GM19467 (cell line): ENCODE results near the gene PLXNA1.

Experiments used
- ATAC-seq: cut with Tn5 transposase; IDR thresholded peaks from one replicate; pipeline ENCODE4 v1.9.1; 2021; ENCODE audit warnings: mild to moderate bottlenecking, moderate library complexity; ENCODE audit not compliant: unreplicated experiment

The PLXNA1 gene

GRCh38 chr3:127017229-127017628 is 34.3 kb downstream of the PLXNA1 start:
- no peak for ATAC-seq

GRCh38 chr3:127017781-127018180 is 34.9 kb downstream of the PLXNA1 start:
- no peak for ATAC-seq

GRCh38 chr3:127018306-127018828 is 35.5 kb downstream of the PLXNA1 start:
- ATAC-seq: no peak

- ATAC-seq: no peak
Observed at GRCh38 chr3:127019449-127019848, 36.5 kb downstream of the PLXNA1 start.

DNA sequence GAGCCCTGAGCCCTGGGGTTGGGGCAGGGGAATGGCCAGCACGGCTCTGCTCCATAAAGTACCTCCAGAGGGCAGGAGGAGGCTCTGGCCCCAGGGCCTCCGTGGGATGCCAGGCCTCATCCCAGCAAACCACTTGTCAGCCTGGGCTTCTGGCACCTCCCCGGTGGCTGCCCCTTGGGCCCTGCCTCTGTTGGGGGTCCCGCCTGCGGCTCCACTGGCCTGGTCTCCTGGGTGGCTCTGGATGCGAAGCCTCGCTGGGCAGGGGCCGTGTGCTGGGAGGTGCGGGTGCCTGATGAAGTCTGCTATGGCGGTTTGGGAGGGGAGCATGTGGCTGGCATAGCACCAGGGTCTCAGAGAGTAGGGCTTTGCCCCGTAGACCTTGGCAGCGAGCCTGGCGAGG is 37.6 kb downstream of the PLXNA1 start:
- no peak for ATAC-seq

DNA sequence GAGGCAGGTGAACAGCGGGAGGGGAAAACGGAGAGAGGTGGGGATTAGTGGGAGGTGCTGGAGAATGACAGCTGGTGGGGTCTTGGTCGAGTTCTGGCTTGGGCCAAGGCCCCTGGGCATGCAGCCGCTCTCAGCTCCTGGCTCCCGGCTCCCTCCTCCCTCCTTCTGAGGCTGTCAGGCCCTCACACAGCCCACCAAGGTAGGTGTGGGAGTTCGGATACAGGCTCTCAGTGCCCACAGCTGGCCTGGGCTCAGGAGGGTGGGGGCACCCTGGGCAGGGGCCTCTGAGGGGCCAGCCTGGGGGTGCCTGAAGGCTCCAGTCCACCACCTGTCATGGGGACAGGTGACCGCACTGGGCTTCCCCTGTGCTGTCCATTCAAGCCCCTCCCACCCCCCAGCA is 39.9 kb downstream of the PLXNA1 start:
- ATAC-seq: no peak

- ATAC-seq: no peak
Observed at GRCh38 chr3:127025456-127025855, 42.5 kb downstream of the PLXNA1 start.

DNA sequence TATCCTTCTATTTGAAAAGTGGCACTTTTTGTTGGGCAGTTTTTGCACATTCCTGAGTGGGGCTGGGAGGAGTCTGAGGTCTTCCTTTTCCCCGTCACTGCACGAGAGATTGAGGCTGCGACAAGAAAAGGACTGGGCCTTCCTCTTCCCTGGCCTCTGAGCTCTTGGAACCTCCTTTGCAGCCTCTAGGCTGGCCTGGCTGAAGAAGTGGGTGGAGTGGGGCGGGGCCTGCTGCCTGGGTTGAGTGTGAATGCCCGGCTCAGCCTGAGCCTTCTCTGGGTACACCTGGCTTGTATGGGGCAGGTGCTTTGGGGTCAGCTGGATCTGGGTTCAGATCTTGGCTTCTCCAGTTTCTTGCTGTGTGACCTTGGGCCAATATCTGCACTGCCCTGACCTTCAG is 43.1 kb downstream of the PLXNA1 start:
- ATAC-seq: no peak

- no peak for ATAC-seq
Observed at GRCh38 chr3:127026661-127027060, 43.7 kb downstream of the PLXNA1 start.

DNA sequence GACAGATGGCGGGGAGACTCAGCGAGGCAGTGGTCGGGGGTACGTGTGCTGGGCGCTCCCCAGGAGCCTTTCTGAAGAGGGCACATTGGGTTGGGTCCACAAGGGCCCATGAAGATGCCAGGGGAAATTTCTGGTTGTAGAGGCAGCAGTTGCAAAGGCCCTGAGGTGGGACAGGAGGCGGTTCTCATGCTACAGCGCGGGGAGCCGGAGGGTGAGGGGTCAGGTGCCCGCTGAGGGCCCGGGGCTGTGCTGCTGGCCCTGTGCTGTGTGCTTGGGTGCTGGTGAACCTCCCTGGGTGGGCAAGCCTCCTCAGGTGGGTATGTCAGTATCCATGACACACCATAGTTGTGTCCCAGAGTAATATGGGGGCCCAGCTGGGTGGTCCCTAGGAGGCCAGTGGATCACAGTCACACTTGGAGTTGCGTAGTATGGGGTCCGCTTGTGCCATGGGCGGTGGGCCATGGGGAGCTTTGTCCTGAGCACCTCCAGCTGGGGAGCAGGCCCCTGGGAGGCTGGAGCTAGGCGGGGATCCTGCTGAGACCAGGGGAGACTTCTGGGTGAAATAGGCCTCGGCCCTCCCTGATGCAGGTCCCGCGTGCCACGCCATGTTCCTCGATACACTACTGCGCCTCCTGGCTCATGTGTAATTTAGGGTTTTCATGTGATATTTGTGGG is 44.3 kb downstream of the PLXNA1 start:
- ATAC-seq: no peak

GRCh38 chr3:127027811-127028548 is 45.1 kb downstream of the PLXNA1 start:
- ATAC-seq: no peak

GRCh38 chr3:127028781-127029657 is 46.1 kb downstream of the PLXNA1 start:
- no peak for ATAC-seq

- no peak for ATAC-seq
Observed at GRCh38 chr3:127029658-127030507, 47.0 kb downstream of the PLXNA1 start.

GRCh38 chr3:127030508-127031412 is 47.8 kb downstream of the PLXNA1 start:
- ATAC-seq: no peak

GRCh38 chr3:127031413-127031810 is 48.5 kb downstream of the PLXNA1 start:
- no peak for ATAC-seq

DNA sequence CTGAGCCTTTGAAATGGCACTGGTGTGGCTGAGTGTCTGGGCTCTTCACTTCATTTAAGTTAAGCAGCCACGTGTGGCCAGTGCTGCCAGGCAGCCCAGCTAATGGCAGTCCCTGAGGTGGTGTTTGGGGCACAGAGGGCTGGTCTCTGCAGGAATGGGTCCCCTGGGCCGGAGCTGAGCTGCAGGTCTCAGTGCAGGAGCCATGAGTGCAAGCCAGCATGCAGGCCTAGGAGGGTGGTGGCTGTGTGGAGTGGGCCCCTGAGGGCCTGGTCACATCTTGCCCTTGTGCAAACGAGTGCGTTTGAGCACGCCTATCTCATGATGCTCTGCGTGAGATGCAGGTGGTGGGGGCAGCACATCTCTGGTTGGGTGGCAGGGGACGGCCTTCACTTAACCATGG is 48.9 kb downstream of the PLXNA1 start:
- ATAC-seq: no peak

DNA sequence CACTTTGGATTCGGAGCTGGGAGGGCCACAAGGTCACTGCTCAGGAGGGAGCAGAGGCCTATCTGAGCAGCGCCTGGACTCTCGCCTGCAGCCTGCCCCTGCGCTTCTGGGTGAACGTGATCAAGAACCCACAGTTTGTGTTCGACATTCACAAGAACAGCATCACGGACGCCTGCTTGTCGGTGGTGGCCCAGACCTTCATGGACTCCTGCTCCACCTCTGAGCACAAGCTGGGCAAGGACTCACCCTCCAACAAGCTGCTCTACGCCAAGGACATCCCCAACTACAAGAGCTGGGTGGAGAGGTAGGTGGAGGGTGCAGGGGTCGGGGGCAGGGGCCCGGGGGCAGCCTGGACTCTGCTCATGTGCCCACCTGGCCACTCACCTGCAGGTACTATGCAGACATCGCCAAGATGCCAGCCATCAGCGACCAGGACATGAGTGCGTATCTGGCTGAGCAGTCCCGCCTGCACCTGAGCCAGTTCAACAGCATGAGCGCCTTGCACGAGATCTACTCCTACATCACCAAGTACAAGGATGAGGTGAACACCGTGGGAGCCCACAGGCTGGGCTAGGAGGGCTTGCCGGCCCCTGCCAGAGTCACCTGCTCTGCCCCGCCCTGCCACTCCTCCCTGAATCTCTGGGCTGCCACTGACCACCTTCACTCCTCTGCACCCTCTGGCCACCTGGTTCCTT is 49.5 kb downstream of the PLXNA1 start:
- ATAC-seq: no peak
